Smooth muscle cell (in vitro differentiated cells): ENCODE data around the gene GLUL. TPM values are rescaled to one million over a fixed set of nuclear protein-coding genes. Genes with fewer than 3 reads are reported as not detected.
A peak's percentile ranks its signal among the peaks of the same experiment; 100 is the strongest.

Experiments
- DNase-seq: peaks from one replicate; lab custom pipeline; 2025; ENCODE audit not compliant: unreplicated experiment; lab: John Stamatoyannopoulos, UW
- H2AFZ ChIP-seq: fragments of 200-600 bp; sonication (generic); 2 replicates; pipeline ENCODE4 v1.6.0; 2016; ENCODE audit warnings: antibody characterized with exemption, low read depth, mild to moderate bottlenecking
- H3F3A ChIP-seq: fragments of 200-600 bp; sonication (generic); 2 replicates; pipeline ENCODE4 v1.6.0; 2017; ENCODE audit warnings: antibody characterized with exemption, low read depth
- H3K27ac ChIP-seq: fragments of 200-600 bp; sonication (generic); 2 replicates; pipeline ENCODE4 v1.5.1; 2016; ENCODE audit warnings: low read depth, mild to moderate bottlenecking
- H3K27me3 ChIP-seq: fragments of 200-600 bp; sonication (generic); 2 replicates; pipeline ENCODE4 v1.6.1; 2016; ENCODE audit warnings: low read depth, mild to moderate bottlenecking
- H3K36me3 ChIP-seq: fragments of 200-600 bp; sonication (generic); 2 replicates; pipeline ENCODE4 v1.5.1; 2016; ENCODE audit warnings: low read depth
- H3K4me1 ChIP-seq: fragments of 200-600 bp; sonication (generic); 2 replicates; pipeline ENCODE4 v1.5.1; 2016; ENCODE audit warnings: low read depth
- H3K4me2 ChIP-seq: fragments of 200-600 bp; sonication (generic); 2 replicates; pipeline ENCODE4 v1.6.0; 2016; ENCODE audit warnings: mild to moderate bottlenecking
- H3K4me3 ChIP-seq: fragments of 200-600 bp; sonication (generic); 2 replicates; pipeline ENCODE4 v1.5.1; 2016; ENCODE audit warnings: mild to moderate bottlenecking
- H3K79me2 ChIP-seq: fragments of 200-600 bp; sonication (generic); 2 replicates; pipeline ENCODE4 v1.6.0; 2016; ENCODE audit warnings: low read depth, mild to moderate bottlenecking
- H3K9ac ChIP-seq: fragments of 200-600 bp; sonication (generic); 2 replicates; pipeline ENCODE4 v1.6.0; 2016; ENCODE audit warnings: low read depth
- H3K9me3 ChIP-seq: fragments of 200-600 bp; sonication (generic); replicated peaks from 2 replicates; pipeline ENCODE4 v1.5.1; 2016; ENCODE audit warnings: low read depth
- H4K20me1 ChIP-seq: fragments of 200-600 bp; sonication (generic); 2 replicates; pipeline ENCODE4 v1.6.0; 2016; ENCODE audit warnings: low read depth
- WGBS: methylation state at CpG from one replicate; pipeline ENCODE4 v1.1.7; 2016; ENCODE audit warnings: low lambda C conversion rate; 5-methylcytosine and 5-hydroxymethylcytosine counted together
- polyA plus RNA-seq: library from polyadenylated mRNA; unstranded; fragments of >200 nt; fragmentation: Nextera tagmentation; extraction: Ambion mirVana; gene quantifications from 2 replicates; pipeline ENCODE4 v1.2.1, GENCODE V29; 2016
- total RNA-seq: library from RNA; depleted of rRNA; stranded (reverse); fragments of >200 nt; gene quantifications from 2 replicates; pipeline ENCODE4 v1.2.3, GENCODE V29; 2014
- TF ChIP-seq, protein P1 (sequence below): fragments of 200-600 bp; sonication (generic); IDR thresholded peaks from 2 replicates; pipeline ENCODE4 v1.5.1; 2017; ENCODE audit warnings: borderline replicate concordance, mild to moderate bottlenecking, antibody characterized with exemption; ENCODE audit not compliant: insufficient read depth, poor library complexity, severe bottlenecking

The GLUL gene
- total RNA-seq (108 and 133 TPM in 2 replicates), polyA plus RNA-seq (104 and 127 TPM in 2 replicates)

GRCh38 chr1:182391362-182392049 is at the start of gene GLUL:
Gene GLUL (minus strand): TSS chr1:182391790. CDS start chr1:182388737, 3,053 bp downstream.
- H3K9ac ChIP-seq, result peak within 1 kb of the TSS; percentile 87
- TF ChIP-seq, protein P1, sequence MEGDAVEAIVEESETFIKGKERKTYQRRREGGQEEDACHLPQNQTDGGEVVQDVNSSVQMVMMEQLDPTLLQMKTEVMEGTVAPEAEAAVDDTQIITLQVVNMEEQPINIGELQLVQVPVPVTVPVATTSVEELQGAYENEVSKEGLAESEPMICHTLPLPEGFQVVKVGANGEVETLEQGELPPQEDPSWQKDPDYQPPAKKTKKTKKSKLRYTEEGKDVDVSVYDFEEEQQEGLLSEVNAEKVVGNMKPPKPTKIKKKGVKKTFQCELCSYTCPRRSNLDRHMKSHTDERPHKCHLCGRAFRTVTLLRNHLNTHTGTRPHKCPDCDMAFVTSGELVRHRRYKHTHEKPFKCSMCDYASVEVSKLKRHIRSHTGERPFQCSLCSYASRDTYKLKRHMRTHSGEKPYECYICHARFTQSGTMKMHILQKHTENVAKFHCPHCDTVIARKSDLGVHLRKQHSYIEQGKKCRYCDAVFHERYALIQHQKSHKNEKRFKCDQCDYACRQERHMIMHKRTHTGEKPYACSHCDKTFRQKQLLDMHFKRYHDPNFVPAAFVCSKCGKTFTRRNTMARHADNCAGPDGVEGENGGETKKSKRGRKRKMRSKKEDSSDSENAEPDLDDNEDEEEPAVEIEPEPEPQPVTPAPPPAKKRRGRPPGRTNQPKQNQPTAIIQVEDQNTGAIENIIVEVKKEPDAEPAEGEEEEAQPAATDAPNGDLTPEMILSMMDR, result peak; percentile 10
- H3K27ac ChIP-seq, result peak within 1 kb of the TSS; percentile 75
- H3K36me3 ChIP-seq, result peaks cover 10% of the 10 kb centered on the region
- peak; percentile 87 for DNase-seq
- no peaks in the 10 kb centered on the region for H3F3A ChIP-seq
- peaks cover 33% of the 10 kb centered on the region for H3K4me1 ChIP-seq
- under 1% methylated on average over 53 of the region's 70 CpGs for WGBS
- peaks cover 47% of the 10 kb centered on the region for H4K20me1 ChIP-seq
- peak within 1 kb of the TSS; percentile 96 for H3K4me2 ChIP-seq
- peaks cover 34% of the 10 kb centered on the region for H3K79me2 ChIP-seq
- H3K9me3 ChIP-seq, result no peaks in the 10 kb centered on the region
- H3K27me3 ChIP-seq, result no peaks in the 10 kb centered on the region
- peak within 1 kb of the TSS; percentile 90 for H3K4me3 ChIP-seq
- H2AFZ ChIP-seq, result peak within 1 kb of the TSS; percentile 96

DNA sequence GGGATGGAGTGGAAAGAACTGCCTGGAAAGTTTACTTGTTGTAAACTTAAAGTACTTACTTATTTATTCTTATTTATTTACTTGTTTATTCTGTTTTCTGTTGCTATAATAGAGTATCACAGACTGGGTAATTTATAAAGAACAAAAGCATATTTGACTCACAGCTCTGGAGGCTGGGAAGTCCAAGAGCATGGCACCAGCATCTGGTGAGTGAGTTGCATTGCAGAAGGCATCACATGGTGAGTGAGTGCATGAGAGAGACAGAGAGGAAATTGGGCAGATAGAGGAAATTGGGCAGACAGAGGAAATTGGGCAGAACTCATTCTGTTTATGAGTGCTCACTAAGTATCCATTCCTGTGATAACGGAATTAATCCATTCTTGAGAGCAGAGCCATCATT is 46.7 kb upstream of the GLUL start:
- H4K20me1 ChIP-seq, result no peaks in the 10 kb centered on the region
- 100% methylated on average over 1 of the region's 1 CpG for WGBS
- TF ChIP-seq, protein P1, result no peak
- H3K4me2 ChIP-seq, result no peak overlapping the region
- no peaks in the 10 kb centered on the region for H3K4me1 ChIP-seq
- no peak overlapping the region for H3K4me3 ChIP-seq
- no peaks in the 10 kb centered on the region for H3K9me3 ChIP-seq
- no peak overlapping the region for H3K9ac ChIP-seq
- no peaks in the 10 kb centered on the region for H3K27me3 ChIP-seq
- H3F3A ChIP-seq, result no peaks in the 10 kb centered on the region
- H3K36me3 ChIP-seq, result no peaks in the 10 kb centered on the region
- no peak overlapping the region for H3K27ac ChIP-seq
- H3K79me2 ChIP-seq, result no peaks in the 10 kb centered on the region
- H2AFZ ChIP-seq, result no peak overlapping the region
- DNase-seq, result no peak

DNA sequence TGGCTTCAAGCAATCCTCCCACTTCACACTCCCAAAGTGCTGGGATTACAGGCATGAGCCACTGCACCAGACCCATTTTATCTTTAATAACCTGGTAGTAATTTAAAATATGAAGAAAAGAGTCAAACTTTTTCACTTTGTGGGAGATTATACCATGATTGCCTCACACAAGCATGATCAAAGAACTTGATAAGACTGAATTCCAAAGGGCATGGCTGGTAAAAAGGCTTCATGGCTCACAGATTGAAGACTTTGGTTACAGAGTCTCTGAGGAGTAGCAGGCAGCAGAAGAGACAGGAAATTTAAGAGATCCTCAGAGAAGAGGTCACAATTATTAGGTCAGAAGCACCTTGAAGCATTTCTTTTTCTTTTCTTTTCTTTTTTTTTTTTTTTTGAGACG is 42.0 kb upstream of the GLUL start:
- WGBS, result 100% methylated on average over 1 of the region's 1 CpG
- Histone ChIP-seq H2AFZ (no peak overlapping the region), H3K9me3 (no peaks in the 10 kb centered on the region), H3K27ac (no peak overlapping the region), H3F3A (no peaks in the 10 kb centered on the region), H3K4me2 (no peak overlapping the region), H3K9ac (no peak overlapping the region), H4K20me1 (no peaks in the 10 kb centered on the region), H3K79me2 (no peaks in the 10 kb centered on the region), H3K27me3 (no peaks in the 10 kb centered on the region), H3K4me3 (no peak overlapping the region), H3K36me3 (no peaks in the 10 kb centered on the region), H3K4me1 (peaks cover 3% of the 10 kb centered on the region)
- TF ChIP-seq, protein P1, result no peak
- DNase-seq, result no peak

- Histone ChIP-seq H3K27ac (no peak overlapping the region), H3K9me3 (no peaks in the 10 kb centered on the region), H2AFZ (no peak overlapping the region), H3K79me2 (no peaks in the 10 kb centered on the region), H4K20me1 (no peaks in the 10 kb centered on the region), H3K27me3 (no peaks in the 10 kb centered on the region), H3K9ac (no peak overlapping the region), H3K4me1 (peaks cover 3% of the 10 kb centered on the region), H3K36me3 (no peaks in the 10 kb centered on the region), H3K4me3 (no peak overlapping the region), H3K4me2 (no peak overlapping the region), H3F3A (no peaks in the 10 kb centered on the region)
- no peak for DNase-seq
- TF ChIP-seq, protein P1, result no peak
- 92% methylated on average over 7 of the region's 7 CpGs for WGBS
Measured at GRCh38 chr1:182431278-182431677, 39.7 kb upstream of the GLUL start.
